Kidney (tissue), 14 donors: ENCODE results near the gene FURIN. TPM values are rescaled to one million over a fixed set of nuclear protein-coding genes. Genes with fewer than 3 reads are reported as not detected.

Experiments used
- DNase-seq, 5 donors: peaks; one replicate each; pipeline ENCODE4 v3.0.0-alpha.2; 2013 to 2020
- FAIRE-seq: peaks from 2 replicates; lab custom pipeline; 2012; peaks lifted over from hg19 to GRCh38; lab: Jason Lieb, UNC
- H3K27ac ChIP-seq, 2 donors: one replicate each; pipeline ENCODE4 v1.7.0; 2013; ENCODE audit warnings: low read depth in 2 of 2, low read length in 2 of 2, inconsistent platforms in 1 of 2
- H3K27me3 ChIP-seq: one replicate; pipeline ENCODE4 v1.7.1; 2013; ENCODE audit warnings: low read length, inconsistent platforms; ENCODE audit not compliant: control insufficient read depth, insufficient read depth
- H3K36me3 ChIP-seq, 3 donors: one replicate each; pipeline versions ENCODE4 v1.7.0 to v1.7.1; 2013; ENCODE audit warnings: low read length in 3 of 3, control low read depth in 1 of 3, inconsistent platforms in 1 of 3; ENCODE audit not compliant: insufficient read depth in 3 of 3, control insufficient read depth in 2 of 3
- H3K4me1 ChIP-seq, 3 donors: one replicate each; pipeline versions ENCODE4 v1.7.0 to v1.7.1; 2013; ENCODE audit warnings: low read length in 3 of 3, inconsistent platforms in 1 of 3, low read depth in 1 of 3; ENCODE audit not compliant: control insufficient read depth in 2 of 3, insufficient read depth in 2 of 3
- H3K4me3 ChIP-seq, 3 donors: one replicate each; pipeline versions ENCODE4 v1.7.0 to v1.8.1; 2013; ENCODE audit warnings: low read length in 3 of 3, control low read depth in 1 of 3, inconsistent platforms in 1 of 3
- H3K9ac ChIP-seq, 3 donors: one replicate each; pipeline versions ENCODE4 v1.7.0 to v1.7.1; 2013; ENCODE audit warnings: low read length in 3 of 3, control low read depth in 1 of 3, inconsistent platforms in 1 of 3
- H3K9me3 ChIP-seq, 3 donors: one replicate each; pipeline versions ENCODE4 v1.7.0 to v1.7.1; 2013; ENCODE audit warnings: low read length in 3 of 3, control low read depth in 1 of 3, inconsistent platforms in 1 of 3; ENCODE audit not compliant: control insufficient read depth in 2 of 3, insufficient read depth in 1 of 3
- intact Hi-C: fragments of 100-400 bp; cut with DNase I; formaldehyde crosslinking; loops from one replicate; pipeline ENCODE4 v1.11.1; 2022
- polyA plus RNA-seq: library from polyadenylated mRNA; stranded (reverse); fragments of 350-450 nt; fragmentation: Illumina TruSeq; extraction: RNeasy Lipid Tissue Mini Kit (QIAGEN cat#74804); gene quantifications from one replicate; pipeline ENCODE4 v1.2.3, GENCODE V29; 2014; ENCODE audit warnings: low read depth, low replicate concordance; ENCODE audit not compliant: insufficient read depth
- total RNA-seq: library from RNA; stranded (reverse); fragmentation: NEBNext Ultra II Directional; extraction: Animal tissue kit (Norgen Biotek cat#: 25700); gene quantifications from one replicate; pipeline ENCODE4 v1.2.1, GENCODE V29; 2021
- TF ChIP-seq, protein P1 (sequence below): IDR thresholded peaks from 3 replicates; pipeline ENCODE4 v1.5.1; 2012; ENCODE audit warnings: mild to moderate bottlenecking, moderate library complexity, borderline replicate concordance; ENCODE audit not compliant: insufficient read depth; ENCODE audit errors: extremely low read depth
- donor health status: control.
- donor health status: control.
- donor health status: control.
- donor health status: control.
- donor health status: control.
- donor health status: DM: yes; HTN: yes; CAD: no.
- donor health status: Normal renal cell carcinoma (clear cell type).

The FURIN gene
- total and polyA plus RNA-seq, 2 donors from 2014 or later = 36.4 to 75.9 TPM

DNA sequence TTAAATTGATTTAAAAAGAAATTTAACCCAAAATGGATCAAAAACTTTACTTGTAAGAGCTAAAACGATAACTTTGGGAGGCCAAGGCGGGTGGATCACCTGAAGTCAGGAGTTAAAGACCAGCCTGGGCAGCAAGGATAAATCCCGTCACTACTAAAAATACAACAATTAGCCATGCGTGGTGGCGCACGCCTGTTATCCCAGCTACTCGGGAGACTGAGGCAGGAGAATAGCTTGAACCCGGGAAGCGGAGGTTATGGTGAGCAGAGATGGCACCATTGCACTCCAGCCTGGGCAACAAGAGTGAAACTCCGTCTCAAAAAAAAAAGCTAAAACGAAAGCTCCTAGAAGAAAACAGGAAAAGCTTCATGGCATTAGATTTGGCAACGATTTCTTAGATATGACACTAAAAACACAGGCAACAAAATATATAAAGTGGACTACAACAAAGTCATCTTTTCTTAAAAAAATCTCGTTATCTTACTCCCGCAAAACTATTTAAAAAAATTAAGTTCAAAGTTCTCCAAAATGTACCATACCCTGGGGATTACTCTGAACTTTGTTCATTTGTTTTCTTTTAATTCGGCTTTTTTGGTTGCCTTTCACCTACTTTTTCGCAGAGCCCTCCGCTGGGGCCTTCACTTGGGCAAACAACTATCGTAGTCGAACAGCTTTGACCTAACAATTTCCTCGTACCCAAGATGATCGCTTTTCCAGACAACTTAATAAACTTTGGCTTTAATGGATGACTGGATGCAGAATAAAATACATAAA is 61.0 kb downstream of the FURIN start:
- TF ChIP-seq, protein P1, sequence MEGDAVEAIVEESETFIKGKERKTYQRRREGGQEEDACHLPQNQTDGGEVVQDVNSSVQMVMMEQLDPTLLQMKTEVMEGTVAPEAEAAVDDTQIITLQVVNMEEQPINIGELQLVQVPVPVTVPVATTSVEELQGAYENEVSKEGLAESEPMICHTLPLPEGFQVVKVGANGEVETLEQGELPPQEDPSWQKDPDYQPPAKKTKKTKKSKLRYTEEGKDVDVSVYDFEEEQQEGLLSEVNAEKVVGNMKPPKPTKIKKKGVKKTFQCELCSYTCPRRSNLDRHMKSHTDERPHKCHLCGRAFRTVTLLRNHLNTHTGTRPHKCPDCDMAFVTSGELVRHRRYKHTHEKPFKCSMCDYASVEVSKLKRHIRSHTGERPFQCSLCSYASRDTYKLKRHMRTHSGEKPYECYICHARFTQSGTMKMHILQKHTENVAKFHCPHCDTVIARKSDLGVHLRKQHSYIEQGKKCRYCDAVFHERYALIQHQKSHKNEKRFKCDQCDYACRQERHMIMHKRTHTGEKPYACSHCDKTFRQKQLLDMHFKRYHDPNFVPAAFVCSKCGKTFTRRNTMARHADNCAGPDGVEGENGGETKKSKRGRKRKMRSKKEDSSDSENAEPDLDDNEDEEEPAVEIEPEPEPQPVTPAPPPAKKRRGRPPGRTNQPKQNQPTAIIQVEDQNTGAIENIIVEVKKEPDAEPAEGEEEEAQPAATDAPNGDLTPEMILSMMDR = no peak
- FAIRE-seq = no peak
- no peaks in the 10 kb centered on the region for H3K36me3 ChIP-seq

DNA sequence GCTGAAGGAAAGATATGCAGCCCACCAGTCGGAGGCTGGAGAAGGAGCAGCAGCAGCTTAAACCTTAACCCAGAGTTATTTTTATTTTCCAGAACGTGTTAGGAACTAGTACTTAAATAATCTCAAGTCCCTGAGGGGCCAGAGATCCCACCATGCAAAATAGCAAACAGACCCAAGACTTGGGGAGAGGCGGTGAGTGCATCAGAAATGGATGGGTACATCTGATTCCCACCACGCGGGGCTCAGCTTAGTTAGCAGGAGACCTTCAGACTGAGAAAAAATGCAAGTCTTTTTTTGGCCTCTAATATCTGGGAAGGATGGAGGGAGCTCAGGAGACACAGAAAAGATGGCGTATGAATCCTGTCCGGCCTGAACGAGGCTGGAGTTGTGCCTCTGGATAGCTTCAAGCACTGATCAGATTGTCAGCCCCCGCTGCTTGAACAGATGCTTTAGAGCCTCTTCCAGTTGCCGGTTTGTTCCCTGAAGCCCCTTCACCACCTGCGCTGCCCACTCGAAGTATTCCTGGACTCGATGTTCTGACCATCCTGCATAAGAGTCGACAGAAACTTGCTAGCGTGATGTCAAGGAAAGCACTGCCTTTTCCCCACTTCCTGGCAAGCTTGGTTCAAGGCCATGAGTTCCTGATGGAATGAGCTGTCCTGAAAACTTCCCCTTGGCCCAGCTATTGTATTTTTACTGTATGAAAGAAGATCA is 62.6 kb downstream of the FURIN start:
- intact Hi-C loops = no loop called here
- H3K4me3 ChIP-seq = peak overlapping the region in 2 of 3 donors; percentile 63 to 80
- TF ChIP-seq, protein P1 = no peak
- H3K27me3 ChIP-seq = no peaks in the 10 kb centered on the region
- peaks cover 0 to 29% (median 12%) of the 10 kb centered on the region in 3 donors for H3K4me1 ChIP-seq
- peak overlapping the region; percentile 94 to 95 for H3K27ac ChIP-seq
- peak overlapping the region in 1 of 3 donors; percentile 86 for H3K9ac ChIP-seq
- no peak for FAIRE-seq
- H3K36me3 ChIP-seq = no peaks in the 10 kb centered on the region
- peak in 2 of 5 donors; percentile 7 to 45 for DNase-seq
- no peaks in the 10 kb centered on the region for H3K9me3 ChIP-seq

More for the DNA sequence above, 61.0 kb downstream of the FURIN start:
- H3K27me3 ChIP-seq = no peaks in the 10 kb centered on the region
- H3K9ac ChIP-seq = peak overlapping the region; percentile 41 to 86 (median 68)
- DNase-seq = peak in 1 of 5 donors; percentile 41
- H3K4me3 ChIP-seq = peak overlapping the region; percentile 62 to 80 (median 63)
- no peaks in the 10 kb centered on the region for H3K9me3 ChIP-seq
- intact Hi-C loops = no loop called here
- peaks cover 0 to 22% (median 11%) of the 10 kb centered on the region in 3 donors for H3K4me1 ChIP-seq
- peak overlapping the region; percentile 94 to 95 for H3K27ac ChIP-seq

DNA sequence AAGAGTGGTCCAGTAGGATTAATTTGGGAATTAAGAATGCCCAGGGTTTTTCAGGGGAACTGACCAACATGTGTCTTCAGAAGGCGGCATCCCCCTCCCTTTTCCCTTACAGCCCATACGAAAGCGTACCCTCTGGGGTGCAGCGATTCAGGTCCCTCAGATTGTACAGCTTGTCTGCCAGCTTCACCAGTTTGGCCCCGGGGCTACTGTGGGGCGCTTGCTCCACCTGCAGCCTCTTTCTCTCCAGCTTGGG is 63.1 kb downstream of the FURIN start:
- DNase-seq (no peak), FAIRE-seq (no peak)
- H3K9ac ChIP-seq = peak overlapping the region in 1 of 3 donors; percentile 80
- H3K27me3 ChIP-seq = no peaks in the 10 kb centered on the region
- H3K4me3 ChIP-seq = peak overlapping the region in 1 of 3 donors; percentile 87
- peak overlapping the region; percentile 80 to 94 for H3K27ac ChIP-seq
- H3K36me3 ChIP-seq = no peaks in the 10 kb centered on the region
- TF ChIP-seq, protein P1 = no peak
- peaks cover 0 to 34% (median 14%) of the 10 kb centered on the region in 3 donors for H3K4me1 ChIP-seq
- intact Hi-C loops = no loop called here
- no peaks in the 10 kb centered on the region for H3K9me3 ChIP-seq
